GM23338 (cell line): ENCODE data around the gene L2HGDH. TPM values are rescaled to one million over a fixed set of nuclear protein-coding genes. Genes with fewer than 3 reads are reported as not detected.

Experiments
- ATAC-seq: fragments of 200-7000 bp; cut with Tn5 transposase; 3 replicates; pipeline ENCODE4 v1.9.1; 2020
- DNase-seq: peaks from one replicate; pipeline ENCODE4 v3.0.0-alpha.2; 2015; ENCODE audit warnings: low spot score
- H2AFZ ChIP-seq: fragments of 200-600 bp; sonication (generic); 2 replicates; pipeline ENCODE4 v1.8.0; 2016; ENCODE audit warnings: antibody characterized with exemption, mild to moderate bottlenecking, moderate library complexity
- H3F3A ChIP-seq: fragments of 200-600 bp; sonication (generic); replicated peaks from 2 replicates; pipeline ENCODE4 v1.8.0; 2017; ENCODE audit warnings: antibody characterized with exemption, mixed run types, low read depth
- H3K27ac ChIP-seq: fragments of 200-600 bp; sonication (generic); 2 replicates; pipeline ENCODE4 v1.6.1; 2016; ENCODE audit warnings: low read depth
- H3K27me3 ChIP-seq: fragments of 200-600 bp; sonication (generic); 2 replicates; pipeline ENCODE4 v1.8.0; 2016; ENCODE audit warnings: mild to moderate bottlenecking, mixed run types, moderate library complexity; ENCODE audit not compliant: insufficient read depth
- H3K36me3 ChIP-seq: fragments of 200-600 bp; sonication (generic); 2 replicates; pipeline ENCODE4 v1.8.0; 2016; ENCODE audit warnings: mild to moderate bottlenecking; ENCODE audit not compliant: insufficient read depth
- H3K4me1 ChIP-seq: fragments of 200-600 bp; sonication (generic); 2 replicates; pipeline ENCODE4 v1.8.0; 2016; ENCODE audit warnings: mild to moderate bottlenecking, moderate library complexity; ENCODE audit not compliant: insufficient read depth
- H3K4me2 ChIP-seq: fragments of 200-600 bp; sonication (generic); 2 replicates; pipeline ENCODE4 v1.7.1; 2017; ENCODE audit warnings: mixed run types
- H3K4me3 ChIP-seq: fragments of 200-600 bp; sonication (generic); 2 replicates; pipeline ENCODE4 v1.6.1; 2016; ENCODE audit warnings: mixed run types
- H3K79me2 ChIP-seq: fragments of 200-600 bp; sonication (generic); replicated peaks from 2 replicates; pipeline ENCODE4 v1.8.0; 2017; ENCODE audit warnings: mild to moderate bottlenecking; ENCODE audit not compliant: insufficient read depth
- H3K9me2 ChIP-seq: fragments of 200-600 bp; sonication (generic); 2 replicates; pipeline ENCODE4 v1.8.0; 2017; ENCODE audit not compliant: insufficient read depth
- H4K20me1 ChIP-seq: fragments of 200-600 bp; sonication (generic); replicated peaks from 2 replicates; pipeline ENCODE4 v1.8.0; 2017; ENCODE audit warnings: mild to moderate bottlenecking; ENCODE audit not compliant: insufficient read depth
- H3K27ac Mint-ChIP-seq: 2 replicates; pipeline ENCODE4 v1.8.0; 2020; ENCODE audit warnings: inconsistent platforms, mild to moderate bottlenecking, moderate library complexity, mixed read lengths
- H3K27me3 Mint-ChIP-seq: 3 replicates; pipeline ENCODE4 v1.8.0; 2022; ENCODE audit warnings: low read depth, mild to moderate bottlenecking, moderate library complexity, mixed read lengths, inconsistent platforms; ENCODE audit not compliant: insufficient read depth, poor library complexity
- H3K36me3 Mint-ChIP-seq: 3 replicates; pipeline ENCODE4 v1.8.0; 2021; ENCODE audit warnings: low read depth, mild to moderate bottlenecking, inconsistent platforms, moderate library complexity, mixed read lengths
- H3K4me1 Mint-ChIP-seq: 3 replicates; pipeline ENCODE4 v1.8.0; 2020; ENCODE audit warnings: mild to moderate bottlenecking, inconsistent platforms, mixed read lengths
- H3K4me3 Mint-ChIP-seq: 3 replicates; pipeline ENCODE4 v1.8.0; 2021; ENCODE audit warnings: moderate library complexity, mild to moderate bottlenecking, inconsistent platforms, mixed read lengths
- H3K9me3 Mint-ChIP-seq: 3 replicates; pipeline ENCODE4 v1.8.0; 2020; ENCODE audit warnings: moderate library complexity, mild to moderate bottlenecking, inconsistent platforms, mixed read lengths
- CREB1 ChIP-seq: fragments of 250-450 bp; sonication (Bioruptor Pico); IDR thresholded peaks from 2 replicates; pipeline ENCODE4 v1.5.0; 2020; ENCODE audit warnings: low read depth, mild to moderate bottlenecking, moderate library complexity
- CTCF ChIP-seq, 2 experiments: fragments of 200-600 bp in 1 of 2; sonication (generic) in 1 of 2; conservative IDR thresholded peaks; 2 replicates each; pipeline versions ENCODE4 v1.5.1 to v1.6.1; 2016 to 2017; ENCODE audit warnings: antibody characterized with exemption in 2 of 2, low read depth in 2 of 2, mild to moderate bottlenecking in 2 of 2, moderate library complexity in 1 of 2
- ETS1 ChIP-seq: IDR thresholded peaks from 2 replicates; pipeline ENCODE4 v1.6.1; 2016; ENCODE audit warnings: antibody characterized with exemption
- EZH2 ChIP-seq: fragments of 200-600 bp; sonication (generic); IDR thresholded peaks from one replicate; pipeline ENCODE4 v1.8.0; 2017; ENCODE audit warnings: antibody characterized with exemption, mild to moderate bottlenecking, low read depth; ENCODE audit not compliant: unreplicated experiment
- EZH2phosphoT487 ChIP-seq: fragments of 200-600 bp; sonication (generic); IDR thresholded peaks from one replicate; pipeline ENCODE4 v1.8.1; 2018; ENCODE audit warnings: antibody characterized with exemption; ENCODE audit not compliant: unreplicated experiment
- JUNB ChIP-seq: IDR thresholded peaks from one replicate; pipeline ENCODE4 v1.6.1; 2016; ENCODE audit warnings: antibody characterized with exemption; ENCODE audit not compliant: unreplicated experiment
- NANOG ChIP-seq: IDR thresholded peaks from 2 replicates; pipeline ENCODE4 v1.6.1; 2016; ENCODE audit warnings: antibody characterized with exemption, borderline replicate concordance
- POLR2AphosphoS5 ChIP-seq: IDR thresholded peaks from 2 replicates; pipeline ENCODE4 v1.6.1; 2016; ENCODE audit warnings: antibody characterized with exemption, low read depth
- REST ChIP-seq: IDR thresholded peaks from one replicate; pipeline ENCODE4 v1.6.1; 2018; ENCODE audit warnings: antibody characterized with exemption; ENCODE audit not compliant: unreplicated experiment
- STAT1 ChIP-seq: IDR thresholded peaks from one replicate; pipeline ENCODE4 v1.6.1; 2016; ENCODE audit warnings: antibody characterized with exemption; ENCODE audit not compliant: unreplicated experiment
- ZNF114 ChIP-seq: fragments of 250-450 bp; sonication (Bioruptor Pico); IDR thresholded peaks from 2 replicates; pipeline ENCODE4 v1.5.0; 2020; ENCODE audit warnings: mild to moderate bottlenecking, moderate library complexity
- ZNF331 ChIP-seq: fragments of 250-450 bp; sonication (Bioruptor Pico); IDR thresholded peaks from 2 replicates; pipeline ENCODE4 v1.5.0; 2020; ENCODE audit warnings: low read depth, mild to moderate bottlenecking, moderate library complexity
- ZNF462 ChIP-seq: fragments of 250-450 bp; sonication (Bioruptor Pico); IDR thresholded peaks from 2 replicates; pipeline ENCODE4 v1.5.0; 2020; ENCODE audit warnings: mild to moderate bottlenecking, moderate library complexity
- polyA plus RNA-seq: library from polyadenylated mRNA; unstranded; fragments of >200 nt; fragmentation: Nextera tagmentation; extraction: Ambion mirVana; gene quantifications from 2 replicates; pipeline ENCODE4 v1.2.1, GENCODE V29; 2016
- total RNA-seq: library from RNA; depleted of rRNA; stranded (reverse); fragments of >200 nt; shearing (Covaris generic); gene quantifications from 2 replicates; pipeline ENCODE4 v1.2.3, GENCODE V29; 2014

L2HGDH gene
- total and polyA plus RNA-seq, 2 experiments from 2014 or later: 13.5 to 28.5 TPM

GRCh38 chr14:50354527-50354926 lies 42.5 kb upstream of the L2HGDH start:
- no peaks in the 10 kb centered on the region for H3K9me2 ChIP-seq
- Mint-ChIP-seq H3K9me3 (no peaks in the 10 kb centered on the region), H3K36me3 (no peaks in the 10 kb centered on the region), H3K4me3 (no peak overlapping the region), H3K27me3 (no peaks in the 10 kb centered on the region), H3K27ac (no peak overlapping the region), H3K4me1 (no peaks in the 10 kb centered on the region; the same call in 1 of the 3 replicates)
- TF ChIP-seq ZNF114 (CRISPR knock-in tag) (no peak), REST (no peak), EZH2phosphoT487 (no peak), ZNF331 (no peak), STAT1 (no peak), NANOG (no peak), EZH2 (no peak), POLR2AphosphoS5 (no peak), CREB1 (CRISPR knock-in tag) (no peak), ZNF462 (CRISPR knock-in tag) (no peak), JUNB (no peak), CTCF (conservative IDR thresholded peaks at IDR 0.05; ENCODE audit: low read depth in 2 of 2) (no peak), ETS1 (no peak)
- H3K4me3 ChIP-seq: no peak overlapping the region
- DNase-seq (no peak), ATAC-seq (no peak)
- no peaks in the 10 kb centered on the region for H4K20me1 ChIP-seq
- H3K4me1 ChIP-seq: no peaks in the 10 kb centered on the region
- H3K79me2 ChIP-seq: no peaks in the 10 kb centered on the region
- no peaks in the 10 kb centered on the region for H3K27me3 ChIP-seq
- no peak overlapping the region for H2AFZ ChIP-seq
- no peak overlapping the region for H3K4me2 ChIP-seq
- H3K36me3 ChIP-seq: no peaks in the 10 kb centered on the region
- H3F3A ChIP-seq: no peaks in the 10 kb centered on the region
- H3K27ac ChIP-seq: no peak overlapping the region
